Gastrocnemius medialis (tissue), 4 donors: ENCODE results near the gene CADPS.

ENCODE experiments used
- CTCF ChIP-seq, 5 experiments: fragments of 450-650 bp in 3 of 5; fragments of 200-600 bp in 2 of 5; sonication (generic) in 2 of 5; IDR thresholded peaks in 4 of 5; conservative IDR thresholded peaks in 1 of 5; 1 replicate in 4 of 5; 2 replicates in 1 of 5; pipeline ENCODE4 v1.5.1; 2016 to 2019; ENCODE audit warnings: antibody characterized with exemption in 5 of 5, mild to moderate bottlenecking in 3 of 5, moderate library complexity in 3 of 5
- POLR2A ChIP-seq, 2 donors: fragments of 450-650 bp; IDR thresholded peaks; one replicate each; pipeline ENCODE4 v1.6.1; 2017; ENCODE audit warnings: antibody characterized with exemption in 2 of 2, mild to moderate bottlenecking in 2 of 2, moderate library complexity in 2 of 2

GRCh38 chr3:62785384-62785783, 89.8 kb downstream of the CADPS start:
- TF ChIP-seq POLR2A (IDR thresholded peaks at IDR 0.05) (no peak), CTCF (IDR thresholded peaks at IDR 0.05 in 4 of 5, conservative IDR thresholded peaks at IDR 0.05 in 1 of 5) (no peak)
